ENCODE data around the gene ZNF79.

ZNF79 gene

GRCh38 chr9:127430415-127430814 is 6.2 kb downstream of the ZNF79 start:
- DNase-seq = no peak

DNA sequence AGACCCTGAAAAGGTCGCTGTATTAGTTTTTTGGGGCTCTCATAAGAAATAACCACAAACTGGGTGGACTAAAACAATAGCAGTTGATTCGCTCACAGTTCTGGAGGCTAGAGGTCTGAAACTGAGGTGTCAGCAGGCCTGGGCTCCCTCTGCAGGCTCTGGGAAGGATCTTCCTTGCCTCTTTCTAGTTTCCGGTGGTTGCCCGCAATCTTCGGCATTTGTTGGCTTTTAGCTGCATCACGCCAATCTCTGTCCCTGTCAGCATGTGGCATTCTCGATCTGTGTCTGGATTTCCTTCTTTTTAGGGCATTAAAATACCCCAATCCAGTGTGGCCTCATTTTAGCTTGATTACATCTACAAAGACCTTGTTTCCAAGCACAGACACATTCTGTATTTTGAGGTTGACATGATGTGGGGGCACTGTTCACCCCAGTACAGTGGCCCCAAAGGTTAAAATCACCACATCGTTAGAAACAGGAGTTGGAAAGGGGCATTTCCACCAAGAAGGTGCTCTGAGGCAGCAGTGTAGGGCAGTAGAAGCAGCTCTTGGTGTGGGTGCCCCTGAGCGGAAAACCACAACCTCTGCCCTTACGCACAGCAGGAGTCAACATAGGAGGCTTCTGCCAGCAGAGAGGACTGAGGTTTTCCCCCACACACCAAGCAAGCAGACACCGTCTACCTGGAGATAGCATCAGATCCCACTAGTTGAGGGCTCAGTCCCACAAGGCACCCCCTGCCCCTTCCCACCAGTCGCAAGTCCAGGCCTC is 13.5 kb downstream of the ZNF79 start:
- DNase-seq = peak in 1 of 4 experiments; percentile 27

DNA sequence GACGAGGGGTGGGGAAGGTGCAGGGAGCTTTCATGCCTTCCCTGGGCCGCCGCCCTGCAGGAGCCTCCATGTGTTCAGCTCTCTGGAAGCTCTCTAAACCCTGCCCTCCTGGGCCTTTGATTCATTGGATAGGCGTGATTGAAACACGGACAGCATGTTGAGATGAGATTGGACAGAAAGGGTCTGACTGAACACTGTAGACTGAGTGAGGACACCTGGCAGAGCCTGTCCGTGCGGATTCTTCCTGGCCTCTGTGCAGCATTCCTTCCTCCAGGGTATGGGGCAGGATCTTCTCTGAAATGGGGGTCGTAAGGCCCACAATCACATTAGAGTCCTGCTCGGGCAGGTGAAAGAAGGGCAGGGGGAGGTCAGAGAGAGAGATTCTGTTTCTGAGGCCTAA is 14.2 kb downstream of the ZNF79 start:
- DNase-seq = no peak

DNA sequence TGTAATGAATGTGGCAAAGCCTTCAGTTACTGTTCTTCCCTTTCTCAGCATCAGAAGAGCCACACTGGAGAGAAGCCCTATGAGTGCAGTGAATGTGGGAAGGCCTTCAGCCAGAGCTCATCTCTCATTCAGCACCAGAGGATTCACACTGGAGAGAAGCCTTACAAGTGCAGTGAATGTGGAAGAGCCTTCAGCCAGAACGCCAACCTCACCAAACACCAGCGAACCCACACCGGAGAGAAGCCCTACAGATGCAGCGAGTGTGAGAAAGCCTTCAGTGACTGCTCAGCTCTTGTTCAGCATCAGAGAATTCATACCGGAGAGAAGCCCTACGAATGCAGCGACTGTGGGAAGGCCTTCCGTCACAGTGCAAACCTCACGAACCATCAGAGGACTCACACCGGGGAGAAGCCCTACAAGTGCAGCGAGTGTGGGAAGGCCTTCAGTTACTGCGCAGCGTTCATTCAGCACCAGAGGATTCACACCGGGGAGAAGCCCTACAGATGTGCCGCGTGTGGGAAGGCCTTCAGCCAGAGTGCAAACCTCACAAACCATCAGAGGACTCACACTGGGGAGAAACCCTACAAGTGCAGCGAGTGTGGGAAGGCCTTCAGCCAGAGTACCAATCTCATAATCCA is 20.2 kb downstream of the ZNF79 start:
- DNase-seq = no peak

GRCh38 chr9:127444921-127445850 is 21.0 kb downstream of the ZNF79 start:
- DNase-seq = no peak

DNA sequence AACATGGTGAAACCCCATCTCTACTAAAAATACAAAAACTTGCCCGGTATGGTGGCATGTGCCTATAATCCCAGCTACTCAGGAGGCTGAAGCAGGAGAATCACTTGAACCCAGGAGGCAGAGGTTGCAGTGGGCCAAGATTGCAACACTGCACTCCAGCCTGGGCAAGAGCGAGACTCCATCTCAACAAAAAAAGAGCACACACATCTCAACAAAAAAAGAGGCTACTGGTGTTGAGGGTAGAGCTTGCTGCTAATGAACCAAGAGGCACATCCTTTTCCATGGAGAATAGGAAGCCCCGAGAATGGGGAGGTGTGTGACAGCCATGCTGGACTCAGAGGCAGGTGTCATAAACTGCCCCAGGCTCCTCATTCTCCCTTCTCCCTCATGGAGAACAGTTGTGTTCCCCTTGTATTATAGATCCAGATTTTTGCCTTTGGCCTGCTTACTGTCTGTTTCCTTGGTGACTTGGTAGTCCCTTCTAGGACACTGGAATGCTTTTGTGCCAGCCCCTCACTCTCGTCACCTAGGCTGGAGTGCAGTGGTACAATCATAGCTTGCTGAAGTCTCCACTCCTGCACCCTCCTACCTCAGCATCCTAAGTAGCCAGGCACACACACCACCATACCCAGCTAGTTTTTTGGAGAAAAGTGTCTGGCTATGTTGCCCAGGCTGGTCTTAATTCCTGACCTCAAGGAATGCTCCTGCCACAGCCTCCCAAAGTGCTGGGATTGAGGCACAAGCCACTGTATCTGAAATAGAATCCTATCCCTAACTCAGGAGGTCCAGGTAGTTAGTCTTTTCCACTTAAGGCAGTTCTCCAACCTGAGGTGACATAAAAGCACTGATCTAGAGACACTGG is 21.9 kb downstream of the ZNF79 start:
- no peak for DNase-seq

DNA sequence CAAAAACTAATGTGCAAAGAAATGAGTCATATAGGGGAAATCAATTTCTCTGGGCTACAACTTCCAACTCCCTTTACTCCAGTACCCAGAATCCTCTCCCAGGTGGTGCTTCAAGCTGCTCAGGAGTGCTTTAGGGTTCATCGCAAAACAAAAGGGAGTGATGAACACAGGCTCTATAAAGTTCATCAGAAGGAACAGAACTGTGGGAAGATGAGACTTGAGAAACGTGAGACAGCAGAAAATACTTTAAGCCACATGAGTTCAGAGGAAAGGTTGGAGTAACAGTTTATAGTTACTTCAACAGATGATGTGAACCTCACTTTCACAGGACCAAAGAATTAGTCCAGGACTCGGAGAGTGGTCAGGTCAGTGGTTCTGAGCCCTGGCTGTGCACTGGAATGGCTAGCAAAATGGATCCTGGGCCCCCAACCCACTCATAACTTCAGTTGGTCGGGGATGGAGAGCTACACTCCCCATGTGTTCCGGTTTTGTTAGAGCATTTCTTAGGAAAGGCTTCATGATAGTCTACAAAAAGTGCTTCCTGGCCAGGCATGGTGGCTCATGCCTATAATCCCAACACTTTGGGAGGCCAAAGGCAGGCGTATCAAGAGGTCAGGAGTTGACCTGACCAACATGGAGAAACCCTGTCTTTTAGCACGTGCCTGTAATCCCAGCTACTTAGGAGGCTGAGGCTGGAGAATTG is 22.7 kb downstream of the ZNF79 start:
- DNase-seq = no peak

- no peak for DNase-seq
These were observed 23.4 kb downstream of the ZNF79 start for GRCh38 chr9:127447416-127448111.

- DNase-seq = no peak
These were observed 24.1 kb downstream of the ZNF79 start for GRCh38 chr9:127448112-127448805.

- DNase-seq = no peak
These were observed 25.3 kb downstream of the ZNF79 start for GRCh38 chr9:127449332-127449966.

DNA sequence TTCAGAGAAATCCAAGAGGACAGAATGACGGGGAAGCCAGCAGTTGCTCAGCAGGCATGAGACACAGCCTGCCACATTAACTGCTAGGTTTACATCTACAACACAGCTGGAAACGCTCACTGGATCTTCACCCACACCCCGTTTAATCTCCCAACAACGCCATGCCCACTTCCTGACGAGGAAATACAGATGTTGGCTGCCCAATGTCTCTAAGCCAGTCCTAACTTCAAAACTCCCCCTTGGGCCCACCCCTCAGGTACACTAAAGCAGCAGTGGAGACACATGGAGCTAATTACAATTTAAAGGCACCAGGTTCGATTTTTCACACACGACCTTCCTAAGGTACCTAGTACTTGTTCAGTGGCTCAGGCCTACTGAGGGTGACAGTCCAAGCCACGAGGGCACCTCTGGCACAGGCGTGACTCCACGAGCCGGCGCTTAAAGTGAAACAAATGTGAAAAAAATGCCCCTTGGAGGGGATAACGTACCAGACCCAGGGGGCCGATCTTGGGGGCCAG is 26.1 kb downstream of the ZNF79 start:
- DNase-seq = peak in 3 of 4 experiments; percentile 23 to 28 (median 26)

DNA sequence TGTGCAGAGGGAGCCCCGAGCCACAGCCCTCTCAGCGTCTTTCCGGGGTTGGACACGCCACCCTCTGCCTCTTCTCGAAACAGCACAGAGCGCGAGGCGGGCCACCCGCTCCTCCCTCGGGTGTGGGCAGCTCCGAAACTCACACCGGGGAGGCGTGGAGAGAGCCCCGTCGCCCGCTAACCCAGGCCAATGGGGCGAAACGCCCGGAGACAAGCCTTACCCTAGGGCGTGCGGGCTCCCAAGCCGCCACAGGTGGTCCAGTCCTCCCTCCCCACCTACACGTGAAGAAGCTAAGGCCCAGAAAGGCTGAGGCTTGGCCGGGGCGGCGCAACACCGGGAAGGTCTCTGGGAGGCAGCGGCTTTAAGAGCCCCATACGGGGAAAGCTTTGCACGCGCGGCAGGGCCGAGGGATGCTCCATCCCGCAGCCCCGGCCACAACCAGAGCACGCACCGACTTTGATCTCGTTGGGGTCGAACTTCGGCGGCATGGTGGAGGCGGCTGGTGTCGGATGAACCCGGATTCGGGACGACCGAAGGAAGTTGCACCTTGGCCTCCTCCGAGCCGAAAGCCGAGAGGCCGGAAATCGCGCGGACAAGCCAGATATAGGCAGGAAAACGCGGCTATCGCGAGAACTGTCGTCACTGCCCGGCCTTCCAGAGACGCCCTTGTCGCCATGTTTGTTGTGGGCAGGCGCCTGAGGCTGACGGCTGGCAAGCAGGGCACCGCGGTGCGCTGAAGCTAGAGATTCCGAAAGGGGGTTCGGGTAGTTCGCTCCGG is 26.8 kb downstream of the ZNF79 start, which contains the start of the genes LRSAM1 and RPL12:
LRSAM1 (plus strand) TSS at position 681 of the 778 bp plus-strand sequence. CDS start 3,018 bp downstream, outside the sequence.
RPL12 (minus strand) TSS at position 577 of the 778 bp plus-strand sequence; CDS start at position 488, 89 bp downstream.
- peak; percentile 97 to 99 (median 98) for DNase-seq

- no peak for DNase-seq
These were observed 27.4 kb downstream of the ZNF79 start for GRCh38 chr9:127451608-127451857.

DNA sequence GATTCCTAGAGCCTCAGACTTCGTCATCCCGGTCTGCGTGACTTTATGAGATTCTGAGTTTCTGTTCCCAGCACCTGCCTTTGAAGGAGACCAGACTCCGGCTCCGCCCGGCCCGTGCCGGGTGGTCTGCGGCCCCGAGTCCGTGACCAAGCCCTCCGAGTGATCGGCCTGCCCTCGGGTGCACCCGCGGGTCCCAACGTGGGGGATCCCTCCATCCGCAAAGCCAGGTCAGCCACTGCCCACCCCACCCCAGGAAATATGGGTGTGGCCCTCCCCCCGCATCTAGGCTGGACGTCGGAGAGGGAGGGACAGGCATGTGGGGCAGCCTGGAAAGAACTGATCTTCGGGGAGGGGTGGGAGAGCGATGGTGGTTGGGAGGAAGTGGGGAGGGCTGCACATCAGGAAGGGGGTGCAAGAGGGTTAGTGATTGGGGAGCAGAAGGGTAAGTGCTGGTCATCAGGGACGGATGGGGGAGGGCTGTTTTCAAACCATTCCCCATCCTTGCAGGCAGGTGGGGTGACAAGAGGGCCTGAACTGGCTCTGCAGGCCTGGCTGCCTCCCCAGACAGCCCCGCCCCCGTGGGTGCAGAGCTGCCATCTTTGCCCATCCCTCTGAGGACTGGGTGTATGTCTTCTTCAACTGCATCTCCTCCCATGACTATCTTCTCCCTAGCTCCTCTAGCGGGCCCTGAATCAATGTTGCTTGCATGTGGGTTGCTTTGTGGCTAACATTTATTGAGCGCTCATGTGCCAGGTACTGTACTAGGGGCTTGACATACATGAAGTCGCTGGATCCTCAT is 27.9 kb downstream of the ZNF79 start:
- peak; percentile 30 to 70 (median 51) for DNase-seq

GRCh38 chr9:127452691-127453090 is 28.5 kb downstream of the ZNF79 start:
- DNase-seq = no peak

GRCh38 chr9:127455324-127455992 is 31.3 kb downstream of the ZNF79 start:
- peak; percentile 69 to 84 (median 76) for DNase-seq

All from suppressor macrophage (primary cell).